ENCODE results near the gene ULBP1. TPM values are rescaled to one million over a fixed set of nuclear protein-coding genes. Genes with fewer than 3 reads are reported as not detected.
A peak's percentile ranks its signal among the peaks of the same experiment; 100 is the strongest.
"Not testable (repeated sequence)": the region's sequence is repeated elsewhere in the genome, so short reads cannot be mapped to it uniquely, and the experiment has no call there.

The ULBP1 gene
- total RNA-seq, 2 experiments from 2014 or later: 0.08 to 0.14 TPM

DNA sequence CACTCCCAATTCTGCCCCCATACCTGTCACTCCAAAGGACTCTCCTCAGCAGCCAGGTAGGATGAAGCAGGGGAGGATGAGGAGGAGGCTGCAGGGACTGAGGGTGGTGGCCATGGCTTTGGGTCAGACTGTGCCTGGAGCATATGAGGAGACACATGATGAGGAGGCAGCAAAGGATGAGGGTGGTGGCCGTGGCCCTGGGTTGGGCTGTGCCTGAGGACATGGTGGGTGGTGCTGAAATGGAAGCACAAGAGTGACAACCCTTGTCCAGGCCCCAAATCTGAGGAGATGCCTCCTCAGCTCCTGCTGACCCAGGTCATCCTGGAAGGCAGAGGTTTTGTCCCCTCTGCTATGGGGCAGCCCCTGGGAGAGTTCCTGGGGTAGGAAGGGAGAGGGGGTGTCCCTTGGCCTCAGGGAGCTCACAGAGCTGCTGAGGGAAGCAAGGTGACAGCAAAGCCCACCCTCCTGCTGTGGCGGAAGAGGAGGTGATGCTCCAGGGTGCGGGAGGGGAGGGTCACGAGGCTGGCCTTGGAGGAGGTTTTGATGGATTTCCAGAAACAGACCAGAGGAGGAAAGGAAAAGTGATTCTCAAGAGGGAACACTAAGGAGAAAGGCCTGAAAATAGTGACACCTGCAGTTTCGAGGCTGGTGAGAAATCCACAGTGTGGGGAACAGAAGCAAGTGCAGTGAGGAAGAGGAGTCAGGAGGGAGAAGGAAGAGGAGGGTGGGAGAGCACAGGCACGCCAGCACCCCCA, 45.4 kb upstream of the ULBP1 start:
- intact Hi-C loops (cut with DNase I, micrococcal nuclease): no loop called here
- Histone ChIP-seq H3K36me3 (ENCODE audit: insufficient read depth, low read length) (no peaks in the 10 kb centered on the region), H3K4me3 (ENCODE audit: low read length) (no peak overlapping the region), H3K9me3 (ENCODE audit: control insufficient read depth in 1 of 2, insufficient read depth in 1 of 2, low read length in 2 of 2) (peaks cover 0 to 5% of the 10 kb centered on the region in 2 experiments), H3K4me1 (ENCODE audit: insufficient read depth, low read length) (peaks cover 10% of the 10 kb centered on the region), H3K27me3 (ENCODE audit: control insufficient read depth in 1 of 2, insufficient read depth in 2 of 2, low read length in 2 of 2) (peaks cover 23 to 26% of the 10 kb centered on the region in 2 experiments), H3K27ac (ENCODE audit: low read depth in 1 of 2, low read length in 2 of 2) (no peak overlapping the region)
- peaks cover 12% of the 10 kb centered on the region for H3K4me1 Mint-ChIP-seq (ENCODE audit: low read depth)
- H3K4me3 Mint-ChIP-seq: no peak overlapping the region
- ChIA-PET CTCF (no interaction called here), POLR2A (no interaction called here)
- ATAC-seq (ENCODE audit: poor library complexity): no peak
- no peak overlapping the region for H3K27ac Mint-ChIP-seq
- H3K36me3 Mint-ChIP-seq (ENCODE audit: low read depth): no peaks in the 10 kb centered on the region
- DNase-seq: no peak
- no peaks in the 10 kb centered on the region for H3K9me3 Mint-ChIP-seq
- peaks cover 64% of the 10 kb centered on the region for H3K27me3 Mint-ChIP-seq
- TF ChIP-seq, protein P1, sequence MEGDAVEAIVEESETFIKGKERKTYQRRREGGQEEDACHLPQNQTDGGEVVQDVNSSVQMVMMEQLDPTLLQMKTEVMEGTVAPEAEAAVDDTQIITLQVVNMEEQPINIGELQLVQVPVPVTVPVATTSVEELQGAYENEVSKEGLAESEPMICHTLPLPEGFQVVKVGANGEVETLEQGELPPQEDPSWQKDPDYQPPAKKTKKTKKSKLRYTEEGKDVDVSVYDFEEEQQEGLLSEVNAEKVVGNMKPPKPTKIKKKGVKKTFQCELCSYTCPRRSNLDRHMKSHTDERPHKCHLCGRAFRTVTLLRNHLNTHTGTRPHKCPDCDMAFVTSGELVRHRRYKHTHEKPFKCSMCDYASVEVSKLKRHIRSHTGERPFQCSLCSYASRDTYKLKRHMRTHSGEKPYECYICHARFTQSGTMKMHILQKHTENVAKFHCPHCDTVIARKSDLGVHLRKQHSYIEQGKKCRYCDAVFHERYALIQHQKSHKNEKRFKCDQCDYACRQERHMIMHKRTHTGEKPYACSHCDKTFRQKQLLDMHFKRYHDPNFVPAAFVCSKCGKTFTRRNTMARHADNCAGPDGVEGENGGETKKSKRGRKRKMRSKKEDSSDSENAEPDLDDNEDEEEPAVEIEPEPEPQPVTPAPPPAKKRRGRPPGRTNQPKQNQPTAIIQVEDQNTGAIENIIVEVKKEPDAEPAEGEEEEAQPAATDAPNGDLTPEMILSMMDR (IDR thresholded peaks at IDR 0.05): no peak

DNA sequence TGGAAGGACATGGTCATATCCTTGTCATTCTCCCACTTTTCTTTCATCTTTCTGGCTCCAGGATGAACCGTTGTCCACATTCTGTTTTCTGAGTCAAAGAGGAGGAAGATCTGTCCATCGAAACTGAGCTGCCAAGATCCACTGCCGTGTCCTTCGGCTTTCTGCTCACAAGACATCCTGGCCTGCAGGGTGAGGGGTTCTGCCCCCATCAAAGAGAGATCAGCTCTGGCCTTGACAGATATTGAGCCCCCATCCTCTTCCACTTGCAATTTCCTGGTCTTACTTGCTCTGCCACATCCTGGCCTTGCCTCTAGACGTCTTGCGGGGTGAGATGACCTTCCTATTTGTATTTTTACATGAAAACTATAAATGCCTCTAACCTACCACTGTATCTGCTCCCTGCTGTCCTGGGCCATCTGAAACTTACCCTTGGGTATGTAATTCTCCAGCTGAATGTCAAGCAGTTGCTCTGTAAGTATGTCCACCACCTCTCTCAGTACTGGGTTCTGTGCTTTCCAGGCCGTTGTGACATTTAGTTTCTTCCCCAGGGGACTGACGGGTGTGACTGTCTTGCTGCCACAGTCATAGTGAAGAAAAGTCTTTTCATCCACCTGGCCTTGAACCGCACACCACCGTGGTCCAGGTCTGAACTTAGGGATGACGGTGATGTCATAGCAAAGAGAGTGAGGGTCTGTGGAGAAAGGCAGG, 44.5 kb upstream of the ULBP1 start:
- H3K27ac Mint-ChIP-seq; CTCF ChIA-PET; POLR2A ChIA-PET; H3K36me3 ChIP-seq (ENCODE audit: insufficient read depth, low read length); DNase-seq; H3K4me3 Mint-ChIP-seq; intact Hi-C loops (cut with DNase I, micrococcal nuclease); H3K27ac ChIP-seq (ENCODE audit: low read depth in 1 of 2, low read length in 2 of 2); H3K36me3 Mint-ChIP-seq (ENCODE audit: low read depth); ATAC-seq (ENCODE audit: poor library complexity); H3K9me3 Mint-ChIP-seq; H3K4me3 ChIP-seq (ENCODE audit: low read length): not testable (repeated sequence)
- H3K27me3 ChIP-seq (ENCODE audit: control insufficient read depth in 1 of 2, insufficient read depth in 2 of 2, low read length in 2 of 2): peaks cover 26 to 35% of the 10 kb centered on the region in 2 experiments
- peaks cover 0 to 11% of the 10 kb centered on the region in 2 experiments for H3K9me3 ChIP-seq (ENCODE audit: control insufficient read depth in 1 of 2, insufficient read depth in 1 of 2, low read length in 2 of 2)
- Mint-ChIP-seq H3K27me3 (peaks cover 64% of the 10 kb centered on the region), H3K4me1 (ENCODE audit: low read depth) (peaks cover 16% of the 10 kb centered on the region)
- H3K4me1 ChIP-seq (ENCODE audit: insufficient read depth, low read length): peaks cover 16% of the 10 kb centered on the region

DNA sequence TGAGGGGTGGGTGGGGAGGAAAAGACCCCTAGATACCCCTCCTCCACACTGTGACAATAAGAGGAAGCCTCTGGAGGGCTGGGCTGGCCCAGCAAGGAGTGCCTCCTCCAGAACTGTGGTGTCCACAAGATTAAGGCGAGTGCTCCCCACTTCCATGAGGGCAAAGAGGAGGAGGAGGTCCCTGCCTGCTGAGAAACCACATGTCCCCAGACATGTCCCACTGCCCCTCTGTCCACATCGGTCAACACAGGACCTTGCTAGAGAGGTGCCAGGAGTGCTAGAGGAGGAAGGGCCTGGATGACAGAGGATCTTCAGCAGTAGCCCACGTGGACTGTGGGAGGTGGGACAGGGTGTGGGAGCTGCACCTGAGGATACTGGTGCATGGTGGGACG, 43.9 kb upstream of the ULBP1 start:
- no peak overlapping the region for H3K4me3 Mint-ChIP-seq
- H3K9me3 Mint-ChIP-seq: no peaks in the 10 kb centered on the region
- ChIA-PET CTCF (no interaction called here), POLR2A (no interaction called here)
- TF ChIP-seq, protein P1 (IDR thresholded peaks at IDR 0.05): no peak
- H3K36me3 Mint-ChIP-seq (ENCODE audit: low read depth): no peaks in the 10 kb centered on the region
- H3K27ac ChIP-seq (ENCODE audit: low read depth in 1 of 2, low read length in 2 of 2): no peak overlapping the region
- H3K4me1 Mint-ChIP-seq (ENCODE audit: low read depth): peaks cover 16% of the 10 kb centered on the region
- no peak for ATAC-seq (ENCODE audit: poor library complexity)
- peaks cover 16% of the 10 kb centered on the region for H3K4me1 ChIP-seq (ENCODE audit: insufficient read depth, low read length)
- no peak overlapping the region for H3K4me3 ChIP-seq (ENCODE audit: low read length)
- H3K27me3 ChIP-seq (ENCODE audit: control insufficient read depth in 1 of 2, insufficient read depth in 2 of 2, low read length in 2 of 2): peaks cover 32 to 41% of the 10 kb centered on the region in 2 experiments
- H3K27ac Mint-ChIP-seq: no peak overlapping the region
- DNase-seq: peak in 1 of 14 experiments; percentile 25
- no peaks in the 10 kb centered on the region for H3K36me3 ChIP-seq (ENCODE audit: insufficient read depth, low read length)
- intact Hi-C loops (cut with DNase I, micrococcal nuclease): loop anchor here (10.0 kb wide), 1 partner anchor 195 kb away; no protein-coding TSS in a partner anchor
- H3K9me3 ChIP-seq (ENCODE audit: control insufficient read depth in 1 of 2, insufficient read depth in 1 of 2, low read length in 2 of 2): peaks cover 0 to 11% of the 10 kb centered on the region in 2 experiments
- peaks cover 64% of the 10 kb centered on the region for H3K27me3 Mint-ChIP-seq
